Kidney tubule cell (primary cell): ENCODE measurements around the gene RASL12.

Experiments used
- DNase-seq: peaks from one replicate; pipeline ENCODE4 v3.0.0-alpha.2; 2018; ENCODE audit warnings: low spot score

The RASL12 gene

DNA sequence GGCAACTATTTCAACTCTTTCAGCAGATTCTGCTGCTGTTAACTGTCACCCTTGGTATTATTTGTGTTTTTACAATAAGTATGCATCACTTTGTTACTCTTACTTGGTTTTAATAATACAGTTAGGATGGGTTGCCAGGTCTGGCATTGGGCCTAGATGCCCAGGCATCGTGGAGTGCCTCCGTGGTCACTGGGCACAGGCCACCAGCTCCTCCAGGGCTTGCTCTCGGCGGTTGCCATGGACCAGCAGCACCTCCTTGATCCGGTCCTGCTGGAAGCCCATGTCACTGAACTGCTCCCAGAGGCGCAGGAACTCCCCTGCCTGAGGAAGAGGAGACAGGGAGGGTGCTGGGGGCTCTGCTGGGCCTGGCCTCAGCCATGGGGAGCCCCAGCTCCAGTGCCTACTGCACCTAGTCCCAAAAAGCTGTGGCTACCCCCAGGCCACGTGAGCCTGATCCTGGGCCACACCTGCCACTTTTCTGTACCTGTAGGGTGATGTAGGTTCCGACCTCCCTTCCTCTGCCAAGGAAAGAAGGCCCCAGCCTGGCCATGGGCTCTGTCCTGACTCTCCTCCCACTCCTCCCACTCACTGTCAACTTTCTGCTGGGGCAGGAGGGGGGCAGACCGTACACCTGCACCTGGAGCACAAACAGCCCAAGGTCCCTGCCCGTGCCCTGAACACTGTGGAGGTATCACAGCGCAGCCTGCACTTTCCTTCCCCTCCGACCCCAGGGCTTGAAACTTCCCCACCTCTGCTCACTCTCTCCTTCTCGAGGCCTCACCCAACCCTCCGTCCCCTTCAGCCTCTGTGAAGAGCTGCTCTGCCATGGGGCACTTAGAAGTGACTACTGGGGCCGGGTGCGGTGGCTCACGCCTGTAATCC lies 25.4 kb upstream of the RASL12 start:
- DNase-seq = no peak

DNA sequence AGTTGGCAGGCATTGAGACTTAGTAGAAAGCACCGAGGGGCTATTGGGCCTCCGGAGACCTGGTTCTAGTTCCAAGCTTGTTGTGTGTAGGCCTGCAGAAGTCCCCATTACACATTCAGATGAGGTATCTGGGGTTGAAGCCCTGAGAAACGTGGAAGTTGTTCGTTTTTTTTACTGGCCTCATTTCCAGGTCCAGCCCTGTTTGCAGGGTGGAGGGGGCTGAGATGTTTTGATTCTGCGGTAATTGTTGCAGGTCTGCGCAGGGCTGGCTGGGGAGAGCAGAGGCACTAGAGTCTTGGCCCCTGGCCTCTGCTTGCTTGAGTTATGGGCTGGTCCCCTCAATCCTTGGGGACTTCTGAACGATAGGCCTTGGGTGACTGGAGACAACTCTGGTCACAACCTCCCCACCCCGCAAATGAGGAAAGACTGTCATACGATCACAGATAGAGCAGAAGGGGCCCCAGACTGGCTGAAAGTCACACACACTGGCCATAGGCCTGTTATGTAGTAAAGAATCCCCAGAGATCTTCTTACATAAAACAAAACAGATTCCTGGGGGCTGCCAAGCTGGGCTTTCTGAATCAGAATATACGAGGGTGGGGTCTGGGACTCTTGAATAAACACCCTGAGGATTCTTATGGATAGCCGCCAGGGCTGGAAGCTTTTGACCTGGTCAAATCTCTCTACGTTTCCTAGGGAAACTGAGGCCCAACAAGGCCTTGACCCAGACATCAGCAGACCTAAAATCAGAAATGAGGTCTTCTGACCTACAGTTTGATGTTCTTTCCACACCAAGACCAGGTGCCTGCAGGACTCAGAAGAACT lies 24.4 kb upstream of the RASL12 start:
- DNase-seq = no peak

DNA sequence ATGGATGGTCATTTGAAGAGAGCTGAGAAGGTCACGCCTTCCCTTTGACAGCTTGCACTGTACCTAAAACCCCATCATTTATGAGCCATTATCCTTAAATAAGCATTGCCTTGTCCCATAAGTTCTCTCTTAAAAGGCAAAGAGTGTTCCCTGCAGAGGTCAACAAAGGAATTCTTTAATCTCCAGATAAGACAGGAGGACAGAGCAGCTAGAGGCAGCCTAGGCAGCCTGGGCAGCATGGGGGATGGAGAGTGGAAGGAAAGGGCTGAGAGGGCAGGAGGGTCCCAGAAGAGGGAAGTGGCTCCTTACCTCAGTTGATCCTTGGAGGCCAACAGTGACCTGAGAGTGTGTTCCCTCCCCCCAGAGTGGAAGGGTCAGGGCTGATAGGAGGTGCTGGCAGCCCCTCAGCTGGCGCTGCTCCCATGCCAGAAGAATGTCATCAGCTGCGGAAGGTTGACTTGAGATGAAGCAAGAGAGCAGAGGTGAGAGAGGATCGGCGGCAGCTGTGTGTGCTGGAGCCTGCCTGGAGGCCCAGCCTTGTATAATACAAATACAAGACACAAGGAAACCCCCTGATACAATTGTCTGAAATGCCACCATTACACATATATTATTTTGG lies 21.5 kb upstream of the RASL12 start:
- no peak for DNase-seq

DNA sequence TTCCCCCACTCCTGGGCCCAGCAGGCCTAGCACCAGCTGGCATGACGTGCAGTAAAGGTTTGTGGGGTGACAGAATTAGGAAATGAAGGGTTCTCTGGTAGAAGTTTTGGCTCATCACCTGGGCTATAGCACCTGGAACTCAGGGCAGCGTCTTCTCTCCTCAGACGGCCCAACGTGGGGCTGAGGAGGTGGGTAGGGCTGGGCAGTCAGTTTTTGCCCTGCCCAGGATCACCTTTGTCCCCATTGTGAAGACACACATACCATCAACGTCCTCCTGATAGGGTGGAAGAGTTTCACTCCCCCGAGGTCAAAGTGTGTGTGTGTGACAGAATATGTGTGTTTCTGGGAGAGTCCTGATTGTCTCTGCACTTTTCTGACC lies 20.8 kb upstream of the RASL12 start:
- no peak for DNase-seq

DNA sequence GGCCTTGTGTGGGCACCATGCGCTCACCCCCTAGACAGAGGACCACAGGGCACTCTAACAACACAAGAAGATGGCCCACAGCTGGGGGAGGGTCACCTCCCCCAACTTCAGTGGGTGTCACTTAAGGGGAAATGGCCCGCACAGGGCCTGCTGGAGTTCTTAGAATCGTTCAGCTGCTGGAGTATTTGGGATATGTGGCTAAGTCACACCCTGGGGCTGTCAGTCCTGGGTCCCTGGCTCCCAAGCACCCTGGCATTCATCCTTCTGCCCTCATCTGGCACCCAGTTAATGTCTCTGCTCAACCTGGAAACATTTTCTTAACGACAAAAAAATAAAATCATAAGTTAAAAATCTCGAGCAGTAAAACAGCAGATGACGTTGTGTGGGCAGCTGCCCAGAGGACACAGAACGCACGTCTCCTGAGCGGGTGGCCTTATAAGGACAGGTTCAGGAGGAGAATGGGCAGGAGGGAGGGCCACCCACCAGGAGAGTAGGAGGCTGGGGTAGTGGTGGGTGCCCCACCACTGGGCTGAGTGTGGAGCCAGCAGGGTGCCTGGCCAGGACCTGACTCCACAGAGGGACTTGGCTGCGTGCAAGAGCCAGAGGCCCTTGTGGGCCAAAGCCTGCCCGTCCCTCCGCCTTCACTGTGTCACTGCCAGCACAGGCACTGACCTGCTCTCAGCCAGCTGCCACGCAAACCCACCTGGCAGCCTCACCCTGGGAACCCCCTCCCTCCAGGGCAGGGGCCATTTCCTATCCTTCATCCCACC lies 20.3 kb upstream of the RASL12 start:
- DNase-seq = no peak

DNA sequence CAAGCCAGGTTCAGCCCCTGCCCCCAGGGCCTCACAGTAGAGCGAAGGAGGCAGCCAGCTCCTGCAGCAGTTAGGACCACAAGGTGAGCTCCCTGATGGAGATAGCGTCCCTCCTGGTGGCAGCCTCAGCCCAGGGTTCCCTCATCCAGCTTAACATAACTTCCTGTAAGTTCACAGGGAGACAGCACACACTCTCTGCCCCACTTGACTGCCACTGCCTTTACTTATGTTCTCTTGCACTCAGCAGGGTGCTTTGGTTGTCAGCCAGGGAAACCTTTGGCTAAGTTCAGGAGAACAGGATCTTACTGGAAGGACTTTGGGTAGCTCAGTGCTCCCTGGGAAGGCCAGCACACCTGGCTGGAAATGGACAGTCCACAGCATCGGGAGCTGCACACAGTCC lies 19.6 kb upstream of the RASL12 start:
- no peak for DNase-seq

DNA sequence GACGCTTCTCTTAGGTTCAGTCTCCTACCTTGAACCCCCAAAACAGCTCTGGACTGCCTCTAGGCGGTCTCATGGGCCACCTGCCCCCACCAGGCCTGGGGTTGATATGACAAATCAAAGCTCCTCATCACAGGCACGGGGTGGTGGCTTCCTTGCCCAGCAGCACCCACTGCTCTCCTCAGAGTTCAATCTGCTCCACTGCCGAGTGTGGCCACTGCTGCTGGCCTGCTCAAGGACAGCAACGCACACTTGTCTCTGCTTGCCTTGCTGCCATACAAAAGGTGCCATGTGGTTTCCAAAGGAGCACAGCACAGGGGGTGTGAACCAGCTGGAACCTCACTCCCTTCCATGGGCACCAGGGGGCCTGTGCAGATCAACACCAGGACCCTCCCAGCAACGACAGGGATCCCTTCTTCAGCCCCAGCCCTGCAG lies 18.9 kb upstream of the RASL12 start:
- DNase-seq = no peak

DNA sequence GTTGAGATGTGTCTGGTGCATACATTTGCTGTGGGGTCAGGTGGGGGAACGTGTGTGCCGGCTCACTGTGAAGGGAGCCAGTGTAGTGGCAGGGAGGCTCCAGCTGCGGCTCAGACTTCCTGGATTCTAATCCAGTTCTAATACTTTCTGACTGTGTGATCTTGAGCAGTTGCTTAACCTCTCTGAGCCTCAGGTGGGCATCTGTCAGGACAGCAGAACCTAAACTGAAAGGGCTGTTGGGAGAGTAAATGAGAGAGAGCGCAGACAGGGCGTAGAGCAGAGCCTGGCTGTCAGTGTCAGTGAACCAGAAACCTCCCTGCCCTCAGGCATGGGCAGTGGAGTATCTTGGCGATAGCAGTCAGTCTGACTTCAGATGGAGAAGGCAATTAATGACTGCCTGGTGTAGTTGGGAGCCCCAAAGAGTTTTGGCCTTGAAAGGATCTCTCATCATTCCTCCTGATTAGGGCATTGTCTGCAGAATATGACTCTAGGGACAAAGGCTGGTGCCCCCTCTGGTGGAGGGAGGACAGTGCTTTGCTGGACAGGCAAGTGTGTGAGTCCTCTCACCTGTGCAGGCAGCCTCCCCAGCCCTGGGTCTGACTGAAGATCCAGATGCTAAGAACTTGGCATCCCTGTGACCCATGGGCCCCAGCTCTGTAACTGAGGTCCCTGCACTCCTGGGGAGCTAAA lies 18.3 kb upstream of the RASL12 start:
- DNase-seq = peak; percentile 40

DNA sequence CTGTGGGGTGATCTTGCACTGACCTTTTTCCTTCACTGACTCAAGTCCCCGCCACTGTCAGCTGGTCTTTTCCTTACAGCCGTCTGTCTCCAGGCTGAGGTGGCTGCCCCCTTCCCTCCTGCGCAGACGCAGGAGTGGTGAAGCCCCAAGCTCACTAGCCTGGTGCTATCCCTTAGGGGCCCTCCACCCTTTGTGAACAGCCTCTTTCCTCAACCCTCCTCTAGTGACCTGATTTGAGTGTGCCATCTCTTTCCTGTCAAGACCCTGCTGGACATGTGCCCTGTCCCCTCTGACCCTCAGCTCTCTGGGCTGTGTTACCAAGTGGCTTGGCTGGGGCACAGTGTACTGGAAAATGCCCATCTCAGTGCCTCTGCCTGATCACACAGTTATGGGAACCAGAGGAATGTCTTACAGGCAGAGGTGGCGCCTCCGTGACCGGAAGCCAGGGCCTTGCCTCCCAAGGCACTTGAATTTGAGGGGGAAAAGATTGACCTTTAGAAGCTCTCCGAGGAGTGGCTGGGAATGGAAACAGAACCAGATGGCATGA lies 17.5 kb upstream of the RASL12 start:
- DNase-seq = no peak

DNA sequence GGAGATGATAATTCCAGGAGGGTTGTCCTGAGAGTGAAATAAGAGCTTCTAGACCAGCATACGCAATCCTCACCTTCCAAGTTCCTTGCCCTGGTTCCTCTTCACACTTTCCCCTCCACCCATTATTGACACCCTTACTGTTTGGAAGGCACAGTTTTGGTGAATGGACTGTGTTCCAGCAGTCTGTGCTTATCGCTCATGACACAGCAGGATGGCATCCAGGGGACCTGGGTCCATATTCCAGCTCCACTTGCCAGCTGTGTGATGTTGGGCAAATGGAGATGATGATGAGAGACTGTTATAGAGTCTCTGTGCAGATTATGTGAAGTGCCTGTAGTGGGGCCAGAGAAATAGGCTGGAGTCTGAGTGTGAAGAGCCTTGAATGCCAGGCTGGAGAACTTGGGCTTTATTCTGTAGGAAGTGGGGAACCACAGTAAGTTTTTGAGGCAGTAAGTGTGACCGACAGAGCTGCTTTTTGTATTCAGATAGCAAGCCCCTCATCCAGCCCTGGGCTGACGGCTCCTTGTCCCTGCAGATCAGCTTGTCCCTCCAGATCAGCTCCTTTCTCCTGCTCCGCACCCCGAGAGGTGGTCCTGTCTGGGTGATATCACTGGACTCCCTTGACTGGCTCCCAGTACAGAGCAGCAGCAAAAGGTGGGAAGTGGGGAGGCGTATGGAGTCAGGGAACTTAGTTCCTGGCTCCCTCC lies 16.9 kb upstream of the RASL12 start:
- no peak for DNase-seq

DNA sequence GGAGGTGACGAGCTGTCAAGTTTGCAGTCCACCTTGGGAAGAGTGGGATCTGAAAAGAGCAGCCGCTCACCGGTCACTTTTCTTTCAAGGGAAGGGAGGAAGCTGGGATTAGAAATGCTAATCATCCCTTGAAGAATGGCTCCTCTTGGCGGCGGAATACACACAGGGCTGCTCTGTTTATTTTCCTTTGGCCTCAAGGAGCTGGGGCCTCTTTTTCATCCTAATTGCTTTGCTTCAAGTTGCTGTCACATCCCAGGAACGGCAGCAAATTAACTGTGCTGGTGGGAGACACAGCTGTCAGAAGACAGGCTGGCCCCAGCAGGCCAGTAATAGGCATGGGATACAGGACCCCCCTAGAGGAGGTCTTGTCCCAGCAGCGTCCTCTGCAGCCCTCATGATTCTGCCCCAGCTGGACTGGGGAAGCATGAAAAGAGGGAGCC lies 15.5 kb upstream of the RASL12 start:
- no peak for DNase-seq

DNA sequence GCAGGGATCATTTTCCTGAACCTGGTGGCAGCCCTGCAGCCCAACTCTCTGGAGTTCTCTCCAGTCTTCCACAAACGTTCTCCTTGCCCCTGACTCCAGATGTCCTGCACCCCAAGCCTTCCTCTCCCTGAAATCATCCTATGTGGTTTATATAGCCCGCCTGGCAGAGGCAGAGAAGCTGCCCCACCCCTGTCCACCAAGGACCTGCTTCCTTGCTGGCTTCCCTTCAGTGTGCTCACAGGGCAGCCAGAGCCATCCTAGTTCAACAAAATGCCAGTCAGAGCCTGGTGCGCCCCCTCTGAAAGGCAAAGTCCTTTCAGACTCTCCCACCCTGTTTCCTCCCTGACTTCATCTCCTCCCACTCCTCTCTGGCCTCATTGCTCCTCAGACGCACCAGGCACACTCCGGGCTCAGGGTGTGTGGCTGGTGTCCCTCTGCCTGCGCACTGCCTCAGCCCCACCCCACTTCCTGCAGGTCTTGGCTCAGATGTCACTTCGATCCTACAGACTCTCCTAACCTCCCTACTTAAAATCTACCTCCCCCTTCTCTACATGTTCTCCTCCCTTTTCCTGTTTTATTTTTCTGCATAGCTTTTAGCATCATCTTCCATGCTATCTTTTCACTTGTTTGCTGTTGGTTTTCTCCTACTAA lies 14.6 kb upstream of the RASL12 start:
- DNase-seq = no peak

DNA sequence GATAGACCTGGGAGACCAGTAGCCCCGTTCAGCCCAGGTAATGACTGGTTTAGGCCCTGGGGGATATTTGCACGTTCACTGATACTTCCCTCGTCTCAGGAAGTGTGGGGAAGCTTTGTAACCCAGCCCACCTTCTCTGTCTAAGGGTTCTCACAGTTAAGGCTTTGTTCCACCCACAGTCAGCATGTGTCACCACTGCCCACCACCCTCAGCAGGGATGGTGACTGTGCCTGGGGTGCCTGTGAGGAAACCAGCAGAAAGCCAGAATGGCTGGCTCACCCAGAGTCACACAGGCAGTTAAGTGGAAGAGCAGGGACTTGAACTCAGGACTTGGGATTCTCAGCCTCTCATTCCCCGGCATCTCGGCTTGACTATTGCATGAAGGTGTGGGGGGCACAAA lies 14.0 kb upstream of the RASL12 start:
- DNase-seq = no peak

DNA sequence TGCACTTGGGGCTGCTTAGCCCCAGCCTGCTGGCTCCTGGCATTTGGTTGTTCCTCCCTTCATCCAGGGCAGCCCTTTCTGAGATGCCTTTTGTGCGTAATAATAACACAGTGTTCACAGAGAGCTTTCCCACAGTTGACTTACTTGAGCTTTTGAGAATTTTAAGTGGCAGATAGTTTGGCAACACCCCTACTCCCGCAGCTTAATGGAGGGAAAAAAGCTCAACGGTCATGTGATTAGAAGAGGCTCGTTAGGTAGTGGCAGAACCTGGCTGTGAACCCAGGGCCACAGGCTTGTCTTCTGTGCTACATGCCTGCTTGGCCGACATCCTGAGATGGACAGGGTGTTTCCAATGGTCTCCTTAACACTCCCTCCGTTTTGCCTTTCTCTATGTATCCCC lies 13.5 kb upstream of the RASL12 start:
- DNase-seq = no peak

DNA sequence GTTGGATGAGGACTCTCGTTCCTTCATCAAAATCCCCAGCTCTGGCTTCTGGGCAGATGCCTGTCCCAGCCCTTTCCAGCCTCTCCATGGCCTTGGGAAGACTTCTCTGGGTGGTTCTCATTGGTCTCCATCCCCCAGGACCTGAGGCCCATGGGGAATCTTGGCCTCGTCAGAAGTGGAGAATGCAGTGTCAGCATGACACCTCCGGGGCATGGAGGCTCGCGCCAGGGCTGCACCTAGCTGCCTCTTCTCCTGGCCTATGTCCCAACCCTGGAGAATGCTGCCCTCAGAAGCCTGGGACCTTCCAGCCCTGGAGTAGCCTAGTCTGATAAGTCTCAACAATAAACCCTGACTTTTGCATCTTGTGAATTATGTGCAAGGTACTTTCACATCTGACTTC lies 11.8 kb upstream of the RASL12 start:
- no peak for DNase-seq

DNA sequence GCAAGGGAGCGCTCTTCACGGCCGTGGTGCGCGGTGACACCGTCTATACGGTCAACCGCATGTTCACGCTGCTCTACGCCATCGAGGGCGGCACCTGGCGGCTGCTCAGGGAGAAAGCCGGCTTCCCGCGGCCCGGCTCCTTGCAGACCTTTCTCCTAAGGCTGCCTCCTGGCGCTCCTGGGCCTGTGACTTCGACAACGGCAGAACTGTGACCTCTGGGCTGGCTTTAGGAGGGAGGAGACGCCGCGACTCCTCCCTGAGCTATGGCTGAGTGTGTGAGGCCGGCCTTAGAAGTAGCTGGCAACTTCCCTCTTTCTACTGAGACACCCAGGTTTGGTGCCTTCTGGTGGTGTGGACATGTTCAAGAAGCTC lies 10.2 kb upstream of the RASL12 start:
- peak; percentile 70 for DNase-seq

DNA sequence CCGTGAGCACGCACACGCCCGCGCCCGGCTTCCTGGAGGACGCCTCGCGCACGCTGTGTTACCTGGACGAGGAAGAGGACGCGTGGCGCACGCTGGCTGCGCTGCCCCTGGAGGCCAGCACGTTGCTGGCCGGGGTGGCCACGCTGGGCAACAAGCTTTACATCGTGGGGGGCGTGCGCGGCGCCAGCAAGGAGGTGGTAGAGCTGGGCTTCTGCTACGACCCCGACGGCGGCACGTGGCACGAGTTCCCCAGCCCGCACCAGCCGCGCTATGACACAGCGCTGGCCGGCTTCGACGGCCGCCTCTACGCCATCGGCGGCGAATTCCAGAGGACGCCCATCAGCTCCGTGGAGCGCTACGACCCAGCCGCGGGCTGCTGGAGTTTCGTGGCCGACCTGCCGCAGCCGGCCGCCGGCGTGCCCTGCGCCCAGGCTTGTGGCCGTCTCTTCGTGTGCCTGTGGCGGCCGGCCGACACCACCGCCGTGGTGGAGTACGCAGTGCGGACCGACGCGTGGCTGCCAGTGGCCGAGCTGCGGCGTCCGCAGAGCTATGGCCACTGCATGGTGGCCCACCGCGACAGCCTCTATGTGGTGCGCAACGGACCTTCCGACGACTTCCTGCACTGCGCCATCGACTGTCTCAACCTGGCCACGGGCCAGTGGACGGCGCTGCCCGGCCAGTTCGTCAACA lies 9.6 kb upstream of the RASL12 start:
- DNase-seq = no peak

DNA sequence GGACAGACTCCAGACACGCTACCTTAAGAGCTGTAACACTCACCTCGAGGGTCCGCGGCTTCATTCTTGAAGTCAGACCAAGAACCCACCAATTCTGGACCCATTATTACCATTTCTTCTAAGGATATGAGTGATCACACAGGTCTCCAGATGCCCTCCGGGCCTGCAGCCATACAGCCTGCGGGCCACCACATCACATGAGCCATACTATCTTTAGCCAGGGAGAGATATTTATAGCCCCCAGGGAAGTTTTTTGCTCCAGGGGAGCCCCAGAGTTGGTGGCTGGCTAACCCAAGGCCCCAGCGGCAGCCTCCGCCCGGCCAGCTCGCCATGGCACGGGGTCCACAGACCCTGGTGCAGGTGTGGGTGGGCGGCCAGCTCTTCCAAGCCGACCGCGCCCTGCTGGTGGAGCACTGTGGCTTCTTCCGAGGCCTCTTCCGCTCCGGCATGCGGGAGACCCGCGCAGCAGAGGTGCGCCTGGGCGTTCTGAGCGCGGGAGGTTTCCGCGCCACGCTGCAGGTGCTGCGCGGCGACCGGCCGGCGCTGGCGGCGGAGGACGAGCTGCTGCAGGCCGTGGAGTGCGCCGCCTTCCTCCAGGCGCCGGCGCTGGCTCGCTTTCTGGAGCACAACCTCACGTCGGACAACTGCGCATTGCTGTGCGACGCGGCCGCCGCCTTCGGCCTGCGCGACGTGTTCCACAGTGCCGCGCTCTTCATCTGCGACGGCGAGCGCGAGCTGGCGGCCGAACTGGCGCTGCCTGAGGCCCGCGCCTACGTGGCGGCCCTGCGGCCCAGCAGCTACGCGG lies 8.9 kb upstream of the RASL12 start, which contains the start of gene KBTBD13:
Gene KBTBD13 (plus strand): TSS at position 261 of the 805 bp plus-strand sequence. CDS start 70 bp downstream, at position 331.
- no peak for DNase-seq
